Suppressor macrophage (primary cell): ENCODE data around the gene TCHH.
A peak's percentile ranks its signal among the peaks of the same experiment; 100 is the strongest.
"Not testable (repeated sequence)": the region's sequence is repeated elsewhere in the genome, so short reads cannot be mapped to it uniquely, and the experiment has no call there.

Experiments used
- DNase-seq, 4 experiments: peaks; one replicate each; pipeline ENCODE4 v3.0.0-alpha.2; 2020 to 2022

Gene TCHH

DNA sequence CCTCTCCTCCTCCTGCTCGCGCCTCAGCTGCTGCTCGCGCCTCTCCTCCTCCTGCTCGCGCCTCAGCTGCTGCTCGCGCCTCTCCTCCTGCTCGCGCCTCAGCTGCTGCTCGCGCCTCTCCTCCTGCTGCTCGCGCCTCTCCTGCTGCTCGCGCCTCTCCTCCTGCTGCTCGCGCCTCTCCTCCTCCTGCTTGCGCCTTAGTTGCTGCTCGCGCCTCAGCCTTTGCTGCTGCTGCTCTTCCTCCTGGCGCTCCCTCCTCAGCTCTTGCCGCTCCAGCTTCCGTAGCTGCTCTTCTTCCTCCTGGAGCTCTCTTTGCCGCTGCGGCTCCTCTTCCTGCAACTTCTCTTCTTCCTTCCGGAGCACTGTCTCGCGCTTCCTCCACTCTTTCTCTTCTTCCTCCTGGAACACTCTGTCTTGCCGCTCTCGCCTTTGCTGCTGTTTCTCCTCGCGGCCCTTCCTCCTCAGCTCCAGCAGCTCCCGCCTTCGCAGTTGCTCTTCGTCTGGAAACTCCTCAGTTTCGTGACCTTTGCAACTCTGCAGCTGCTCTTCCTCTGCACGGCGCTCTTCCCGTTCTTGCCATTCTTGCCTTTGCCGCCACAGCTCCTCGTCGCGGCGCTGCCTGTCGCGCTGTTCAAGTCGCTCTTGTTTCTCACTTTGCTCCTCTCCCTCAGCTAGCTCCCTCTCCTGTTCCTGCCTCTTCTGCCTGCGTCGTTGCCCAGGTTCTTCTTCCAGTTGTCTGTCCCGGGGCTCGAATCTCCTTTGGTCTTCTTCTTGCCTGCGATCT is 3.0 kb downstream of the TCHH start:
- peak; percentile 23 to 64 (median 54) for DNase-seq

DNA sequence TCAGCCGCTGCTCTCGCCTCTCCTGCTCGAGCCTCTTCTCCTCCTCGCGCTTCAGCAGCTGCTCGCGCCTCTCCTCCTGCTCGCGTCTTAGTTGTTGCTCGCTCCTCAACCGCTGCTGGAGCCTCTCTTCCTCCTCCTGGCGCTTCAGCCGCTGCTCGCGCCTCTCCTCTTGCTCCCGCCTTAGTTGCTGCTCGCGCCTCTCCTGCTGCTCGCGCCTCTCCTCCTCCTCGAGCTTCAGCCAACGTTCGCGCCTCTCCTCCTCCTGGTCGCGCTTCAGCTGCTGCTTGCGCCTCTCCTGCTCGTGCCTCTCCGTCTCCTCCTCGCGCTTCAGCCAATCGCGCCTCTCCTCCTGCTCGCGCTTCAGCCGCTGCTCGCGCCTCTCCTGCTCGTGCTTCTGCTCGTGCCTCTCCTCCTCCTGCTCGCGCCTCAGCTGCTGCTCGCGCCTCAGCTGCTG is 3.7 kb downstream of the TCHH start:
- peak in 1 of 4 experiments; percentile 34 for DNase-seq

DNA sequence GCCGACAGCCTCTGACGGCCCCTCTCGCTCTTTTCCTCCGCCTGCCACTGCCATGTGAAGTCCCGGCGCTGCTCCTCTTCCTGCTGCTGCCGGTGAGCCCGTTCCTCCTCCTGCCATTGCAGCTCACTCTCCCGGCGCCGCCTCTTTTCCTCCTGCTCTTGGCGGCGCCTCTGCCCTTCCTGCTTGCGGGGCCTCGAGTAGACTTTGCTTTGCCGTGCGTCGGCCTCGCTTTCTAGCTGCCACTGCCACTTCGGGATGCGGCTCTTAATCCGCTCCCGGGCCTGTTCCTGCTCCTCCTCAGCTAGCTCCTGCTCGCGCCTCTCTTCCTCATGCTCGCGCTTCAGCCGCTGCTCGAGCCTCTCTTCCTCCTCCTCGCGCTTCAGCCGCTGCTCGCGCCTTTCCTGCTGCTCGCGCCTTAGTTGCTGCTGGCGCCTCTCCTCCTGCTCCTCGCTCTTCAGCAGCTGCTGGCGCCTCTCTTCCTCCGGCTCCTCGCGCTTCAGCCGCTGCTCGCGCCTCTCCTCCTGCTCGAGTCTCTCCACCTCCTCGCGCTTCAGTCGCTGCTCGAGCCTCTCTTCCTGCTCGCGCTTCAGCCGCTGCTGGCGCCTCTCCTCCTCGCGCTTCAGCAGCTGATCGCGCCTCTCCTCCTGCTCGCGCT is 4.3 kb downstream of the TCHH start:
- DNase-seq, result peak; percentile 26 to 66 (median 52)

DNA sequence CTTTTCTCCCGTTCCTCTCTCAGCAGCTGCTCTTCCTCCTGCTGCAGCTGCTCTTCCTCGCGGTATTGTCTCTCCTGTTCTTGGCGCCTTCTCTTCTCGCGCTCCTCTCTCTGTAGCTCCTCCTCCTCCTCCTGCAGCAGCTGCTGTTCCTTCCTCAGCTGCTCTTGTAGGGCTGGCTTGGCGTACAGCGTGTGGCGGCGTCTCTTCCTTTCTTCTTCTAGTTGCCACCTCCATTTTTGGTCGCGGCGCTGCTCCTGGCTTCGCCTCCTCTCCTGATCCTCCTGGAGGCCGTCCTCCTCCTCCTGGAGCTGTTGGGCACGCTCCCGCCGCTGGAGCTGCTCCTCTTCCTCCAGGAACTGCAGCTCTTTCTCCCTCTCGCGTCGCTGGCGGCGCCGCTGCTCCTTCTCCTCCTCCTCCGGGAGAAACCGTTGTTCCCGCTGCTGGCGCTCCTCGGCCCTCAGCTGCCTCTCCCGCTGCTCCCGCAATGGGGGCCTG is 4.8 kb downstream of the TCHH start:
- DNase-seq, result peak; percentile 24 to 46 (median 35)

DNA sequence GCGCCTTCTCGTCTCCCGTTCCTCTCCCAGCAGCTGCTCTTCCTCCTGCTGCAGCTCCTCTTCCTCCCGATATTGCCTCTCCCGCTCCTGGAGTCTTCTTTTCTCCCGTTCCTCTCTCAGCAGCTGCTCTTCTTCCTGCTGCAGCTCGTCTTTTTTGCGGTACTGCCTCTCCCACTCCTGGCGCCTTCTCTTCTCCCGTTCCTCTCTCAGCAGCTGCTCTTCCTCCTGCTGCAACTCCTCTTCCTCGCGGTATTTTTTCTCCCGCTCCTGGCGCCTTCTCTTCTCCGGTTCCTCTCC is 5.3 kb downstream of the TCHH start:
- DNase-seq, result no peak

DNA sequence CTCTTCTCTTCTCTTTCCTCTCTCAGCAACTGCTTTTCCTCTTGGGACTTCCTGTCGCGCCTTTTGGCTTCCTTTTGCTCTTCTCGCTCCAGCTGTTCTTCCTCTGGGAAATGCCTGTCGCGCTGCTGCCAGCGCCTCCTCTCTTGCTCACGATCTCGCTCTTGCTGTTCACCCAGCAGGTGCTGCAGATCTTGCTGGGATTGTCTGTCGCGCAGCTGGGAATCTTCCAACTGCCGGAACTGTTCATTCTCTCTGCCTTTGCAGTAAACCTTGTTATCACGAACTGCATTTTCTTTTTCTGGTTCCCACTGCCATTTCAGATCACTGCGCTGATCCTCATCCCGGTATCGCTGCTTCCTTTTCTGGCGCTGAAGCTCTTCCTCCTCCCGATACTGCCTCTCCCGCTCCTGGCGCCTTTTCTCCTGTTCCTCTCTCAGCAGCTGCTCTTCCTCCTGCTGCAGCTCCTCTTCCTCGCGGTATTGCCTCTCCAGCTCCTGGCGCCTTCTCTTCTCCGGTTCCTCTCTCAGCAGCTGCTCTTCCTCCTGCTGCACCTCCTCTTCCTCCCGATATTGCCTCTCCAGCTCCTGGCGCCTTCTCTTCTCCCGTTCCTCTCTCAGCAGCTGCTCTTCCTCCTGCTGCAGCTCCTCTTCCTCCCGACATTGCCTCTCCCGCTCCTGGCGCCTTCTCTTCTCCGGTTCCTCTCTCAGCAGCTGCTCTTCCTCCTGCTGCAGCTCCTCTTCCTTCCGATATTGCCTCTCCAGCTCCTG is 5.8 kb downstream of the TCHH start:
- DNase-seq, result peak in 1 of 4 experiments; percentile 10

DNA sequence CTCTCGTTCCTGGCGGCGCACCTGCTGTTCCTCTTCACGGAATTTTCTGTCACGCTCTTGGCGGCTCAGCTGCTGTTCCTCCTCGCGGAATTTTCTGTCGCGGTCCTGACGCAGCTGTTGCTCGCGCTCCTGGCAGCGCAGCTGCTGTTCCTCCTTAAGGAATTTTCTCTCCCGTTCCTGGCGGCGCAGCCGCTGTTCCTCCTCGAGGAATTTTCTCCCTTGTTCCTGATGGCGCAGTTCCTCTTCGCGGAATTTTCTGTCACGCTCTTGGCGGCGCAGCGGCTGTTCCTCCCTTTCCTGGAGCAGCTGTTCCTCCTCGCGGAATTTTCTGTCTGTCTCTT is 6.4 kb downstream of the TCHH start:
- peak in 1 of 4 experiments; percentile 8 for DNase-seq

DNA sequence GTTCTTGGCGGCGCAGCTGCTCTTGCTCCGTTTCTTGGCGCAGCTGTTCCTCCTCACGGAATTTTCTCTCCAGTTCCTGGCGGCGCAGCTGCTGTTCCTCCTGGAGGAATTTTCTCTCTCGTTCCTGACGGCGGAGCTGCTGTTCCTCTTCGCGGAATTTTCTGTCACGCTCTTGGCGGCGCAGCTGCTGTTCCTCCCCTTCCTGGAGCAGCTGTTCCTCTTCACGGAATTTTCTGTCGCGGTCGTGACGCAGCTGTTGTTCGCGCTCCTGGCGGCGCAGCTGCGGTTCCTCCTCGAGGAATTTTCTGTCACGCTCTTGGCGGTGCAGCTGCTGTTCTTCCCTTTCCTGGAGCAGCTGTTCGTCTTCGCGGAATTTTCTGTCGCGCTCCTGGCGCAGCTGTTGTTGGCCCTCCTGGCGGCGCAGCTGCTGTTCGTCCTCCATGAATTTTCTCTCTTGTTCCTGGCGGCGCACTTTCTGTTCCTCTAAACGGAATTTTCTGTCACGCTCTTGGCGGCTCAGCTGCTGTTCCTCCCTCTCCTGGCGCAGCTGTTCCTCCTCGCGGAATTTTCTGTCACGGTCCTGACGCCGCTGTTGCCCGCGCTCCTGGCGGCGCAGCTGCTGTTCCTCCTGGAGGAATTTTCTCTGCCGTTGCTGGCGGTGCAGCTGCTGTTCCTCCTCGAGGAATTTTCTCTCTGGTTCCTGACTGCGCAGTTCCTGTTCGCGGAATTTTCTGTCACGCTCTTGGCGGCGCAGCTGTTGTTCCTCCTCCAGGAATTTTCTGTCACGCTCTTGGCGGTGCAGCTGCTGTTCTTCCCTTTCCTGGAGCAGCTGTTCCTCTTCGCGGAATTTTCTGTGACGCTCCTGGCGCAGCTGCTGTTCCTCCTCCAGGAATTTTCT is 7.0 kb downstream of the TCHH start:
- peak; percentile 66 to 74 (median 72) for DNase-seq

DNA sequence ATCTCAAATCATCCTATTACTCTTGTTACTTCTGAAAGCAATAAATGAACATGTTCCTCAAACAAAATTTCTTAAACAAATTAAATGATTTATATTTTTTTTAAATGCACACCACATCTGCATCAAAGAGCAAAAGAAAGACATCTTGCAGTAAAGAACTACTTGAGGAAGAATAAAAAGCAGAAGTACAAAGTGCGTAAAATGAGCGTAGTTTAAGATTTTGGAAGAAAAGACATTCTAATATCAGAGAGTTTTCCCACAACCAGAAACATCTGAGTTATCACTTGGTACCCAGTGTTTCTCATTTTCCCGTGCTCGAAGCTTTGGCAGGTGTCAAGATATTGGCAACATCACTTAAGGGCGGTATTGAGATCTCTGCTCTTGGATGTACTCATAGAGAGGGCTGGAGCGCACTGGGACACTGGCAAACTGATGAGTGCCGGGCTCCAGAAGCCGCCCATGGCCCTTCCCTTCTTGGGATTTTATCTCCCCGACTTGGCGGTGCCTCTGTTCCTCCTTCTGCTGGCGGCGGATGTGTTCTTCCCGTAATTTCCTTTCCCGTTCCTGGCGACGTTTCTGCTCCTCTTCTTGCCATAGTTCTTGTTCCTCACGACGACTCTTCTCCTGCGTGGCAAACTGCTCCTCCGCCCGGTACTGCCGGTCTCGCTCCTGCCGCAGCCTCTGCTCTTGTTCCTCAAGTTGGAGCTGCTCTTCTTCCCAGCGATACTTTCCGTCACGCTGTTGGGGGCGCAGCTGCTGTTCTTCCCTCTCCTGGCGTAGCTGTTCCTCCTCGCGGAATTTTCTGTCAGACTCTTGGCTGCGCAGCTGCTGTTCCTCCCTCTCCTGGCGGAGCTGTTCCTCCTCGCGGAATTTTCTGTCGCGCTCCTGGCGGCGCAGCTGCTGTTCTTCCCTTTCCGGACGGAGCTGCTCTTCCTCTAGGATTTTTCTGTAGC is 7.9 kb downstream of the TCHH start:
- peak; percentile 23 to 50 (median 44) for DNase-seq

DNA sequence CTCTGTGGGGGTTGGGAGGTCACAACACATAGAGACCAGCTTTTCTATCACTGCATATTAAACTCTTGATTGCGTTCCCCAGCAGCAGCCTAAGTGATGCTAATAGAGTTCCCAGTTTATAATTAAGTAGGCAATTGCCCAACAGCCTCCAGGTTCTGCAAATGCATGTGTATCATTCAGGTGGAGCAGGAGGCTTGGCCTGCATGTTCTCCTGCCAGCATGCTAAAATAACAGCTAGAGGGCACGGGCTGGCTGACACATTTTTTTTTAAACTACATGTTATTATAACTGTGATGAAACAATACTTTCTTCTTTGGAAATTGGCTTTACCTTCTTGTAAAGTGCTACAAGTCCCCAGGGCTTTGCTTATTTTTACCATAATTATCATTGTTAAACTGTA is 10.4 kb downstream of the TCHH start:
- no peak for DNase-seq

DNA sequence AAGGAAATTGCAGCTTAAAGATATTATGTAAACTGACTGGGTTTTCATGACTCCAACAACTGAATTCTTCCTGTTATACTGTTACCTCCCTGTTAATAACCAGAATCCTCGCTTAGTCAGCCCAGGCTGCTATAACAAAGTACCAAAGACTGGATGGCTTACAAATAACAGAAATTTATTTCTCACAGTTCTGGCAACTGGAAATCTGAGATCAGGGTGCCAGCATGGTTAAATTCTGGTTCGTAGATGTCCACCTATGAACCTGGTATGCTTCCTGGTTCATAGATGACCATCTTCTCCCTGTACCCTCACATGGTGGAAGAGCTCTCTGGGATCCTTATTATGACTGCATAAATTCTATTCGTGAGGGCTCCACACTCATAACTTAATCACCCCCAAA is 18.3 kb downstream of the TCHH start:
- DNase-seq, result no peak

DNA sequence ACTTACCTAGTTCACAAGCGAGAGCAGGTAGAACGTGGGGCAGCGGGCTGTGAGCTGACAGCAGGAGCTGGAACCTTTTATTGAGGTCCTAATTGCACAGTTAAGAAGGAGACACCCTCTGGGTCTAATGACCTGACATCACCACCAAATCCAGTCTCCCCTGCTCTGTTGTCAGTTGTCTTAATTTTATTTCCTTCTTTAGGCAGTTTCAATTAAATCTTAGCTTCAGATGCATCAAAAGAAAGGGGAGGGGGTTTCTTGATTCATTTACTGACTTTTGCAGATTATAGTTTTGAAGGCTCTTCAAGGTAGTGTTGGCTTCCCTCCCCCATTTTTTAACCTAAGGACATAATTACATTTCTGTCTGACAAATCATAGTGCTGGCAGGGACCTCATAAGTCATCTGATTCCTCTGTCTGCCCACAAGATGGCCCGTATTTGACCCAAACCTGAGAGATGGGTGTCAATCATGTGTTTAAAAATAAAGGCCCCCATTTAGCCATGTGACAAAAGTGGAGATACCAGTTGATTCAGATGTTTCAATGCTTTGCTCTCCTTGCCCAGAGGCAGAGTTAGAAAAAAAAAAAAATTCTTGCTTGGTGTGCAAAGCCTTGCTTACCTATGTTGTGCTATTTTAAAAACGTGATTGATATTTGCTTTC is 26.1 kb downstream of the TCHH start, which contains the start of gene TCHHL1:
Gene TCHHL1 (minus strand): TSS at position 51 of the 661 bp plus-strand sequence. CDS start 921 bp downstream, outside the sequence.
- DNase-seq, result no peak

DNA sequence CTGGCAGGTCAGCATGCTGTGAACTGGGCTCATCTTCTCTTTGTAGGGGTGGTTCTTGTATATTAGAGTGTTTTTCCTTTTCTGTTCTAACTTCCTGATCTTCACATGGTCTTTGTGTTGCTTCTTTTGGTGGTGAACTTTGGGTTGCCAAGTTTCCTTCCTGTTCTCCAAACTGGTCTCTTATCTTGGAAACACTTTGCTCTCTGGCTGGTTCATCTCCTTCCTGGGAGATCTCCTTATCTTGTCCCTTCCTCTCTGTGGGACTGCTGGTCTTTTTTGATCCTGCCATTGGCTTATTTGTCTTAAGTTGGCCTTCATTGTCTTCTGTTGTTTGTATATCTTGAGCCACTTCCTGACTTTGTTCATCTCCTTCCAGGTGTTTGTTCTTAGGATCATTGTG is 28.5 kb downstream of the TCHH start:
- no peak for DNase-seq

DNA sequence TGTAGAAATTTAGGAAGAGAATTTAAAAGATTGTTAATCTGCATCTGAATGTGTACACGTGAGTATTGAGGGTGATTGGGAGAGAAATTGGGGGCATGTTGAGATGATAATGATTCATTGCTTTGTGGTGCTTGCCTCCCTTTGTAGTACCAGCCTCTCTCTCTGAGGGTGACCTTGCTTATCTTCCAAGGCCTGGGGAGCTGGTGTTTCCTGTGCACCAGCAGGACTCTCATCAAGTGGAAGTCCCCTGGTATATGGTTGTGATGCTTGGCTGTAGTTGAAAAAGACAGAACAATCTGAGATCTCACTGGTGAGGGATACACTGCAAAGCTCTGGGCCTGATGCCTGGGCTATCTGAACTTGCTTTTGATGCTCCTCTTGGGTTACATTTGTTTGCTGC is 30.4 kb downstream of the TCHH start:
- no peak for DNase-seq

DNA sequence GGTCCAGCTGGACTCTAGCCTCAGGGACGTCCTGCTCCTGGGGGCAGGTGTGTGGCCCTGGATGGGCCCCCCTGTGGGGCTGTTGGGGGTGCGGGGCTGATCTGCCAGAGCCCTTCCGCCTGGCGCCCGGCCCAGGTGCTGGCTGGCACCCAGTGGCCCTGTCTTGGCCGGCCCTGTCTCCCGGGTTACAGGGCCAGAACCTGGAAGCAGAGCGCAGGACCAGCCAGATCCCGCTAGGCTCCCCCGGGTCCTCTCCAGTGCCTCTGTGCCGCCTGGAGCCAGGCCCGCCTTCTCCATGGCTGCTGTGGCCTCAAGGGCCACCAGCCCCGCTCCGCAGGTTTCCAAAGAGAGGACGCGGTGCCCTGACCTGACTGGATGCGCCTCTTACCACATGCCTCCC is 34.2 kb downstream of the TCHH start:
- not testable (repeated sequence) for DNase-seq

DNA sequence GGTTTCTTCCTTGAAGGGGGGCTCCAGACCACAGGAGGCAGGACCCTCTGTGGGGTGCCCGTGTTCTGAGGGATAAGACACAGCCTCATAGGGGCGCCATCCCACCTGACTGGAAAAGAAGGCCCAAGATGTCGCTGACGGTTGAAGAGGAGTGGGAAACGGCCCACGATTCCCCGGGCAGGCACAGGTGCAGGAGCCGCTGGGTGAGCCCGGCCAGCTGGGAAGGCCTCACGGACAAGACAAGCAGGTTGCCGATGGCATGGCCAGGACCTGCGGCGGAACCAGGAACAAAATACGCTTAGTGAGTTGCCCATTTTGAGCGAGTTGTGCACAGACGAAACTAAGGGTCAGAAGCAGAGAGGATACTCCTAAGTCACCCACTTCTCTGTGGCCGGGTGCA is 34.8 kb downstream of the TCHH start:
- DNase-seq, result not testable (repeated sequence)

DNA sequence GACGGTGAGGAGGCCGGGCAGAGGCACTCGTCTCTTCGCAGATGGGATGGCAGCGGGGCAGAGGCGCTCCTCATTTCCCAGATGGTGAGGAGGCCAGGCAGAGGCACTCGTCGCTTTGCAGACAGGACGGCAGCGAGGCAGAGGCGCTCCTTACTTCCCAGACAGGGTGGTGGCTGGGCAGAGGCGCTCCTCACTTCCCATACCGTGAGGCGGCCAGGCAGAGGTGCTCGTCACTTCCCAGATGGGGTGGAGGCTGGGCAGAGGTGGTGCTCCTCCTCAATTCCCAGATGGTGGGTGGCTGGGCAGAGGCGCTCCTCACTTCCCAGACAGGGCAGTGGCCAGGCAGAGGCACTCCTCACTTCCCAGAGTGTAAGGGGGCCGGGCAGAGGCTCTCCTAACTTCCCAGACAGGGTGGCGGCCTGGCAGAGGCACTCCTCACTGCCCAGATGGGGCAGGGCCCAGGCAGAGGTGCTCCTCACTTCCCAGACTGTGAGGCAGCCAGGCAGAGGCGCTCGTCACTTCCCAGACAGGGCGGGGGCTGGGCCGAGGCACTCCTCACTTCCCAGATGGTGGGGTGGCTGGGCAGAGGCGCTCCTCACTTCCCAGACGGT is 36.3 kb downstream of the TCHH start:
- no peak for DNase-seq

DNA sequence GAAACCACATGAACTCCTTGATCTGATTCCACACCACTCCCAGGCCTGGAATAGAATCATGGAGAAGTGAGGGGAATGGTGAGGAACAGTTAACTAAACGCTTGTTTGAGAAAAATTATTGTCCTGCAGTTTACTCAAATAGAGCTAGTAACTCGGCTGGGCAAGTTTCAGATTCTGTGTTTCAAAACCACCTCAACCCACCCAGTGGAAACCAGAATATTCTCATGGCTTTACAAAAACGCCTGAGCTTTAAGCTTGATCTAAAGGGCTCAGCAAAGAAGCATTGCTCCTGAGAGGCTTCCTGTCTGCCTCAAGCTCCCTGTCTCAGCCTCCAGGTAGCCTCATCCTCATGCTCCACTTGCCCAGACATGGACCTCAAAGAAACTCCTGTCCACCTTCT is 42.9 kb downstream of the TCHH start:
- no peak for DNase-seq

DNA sequence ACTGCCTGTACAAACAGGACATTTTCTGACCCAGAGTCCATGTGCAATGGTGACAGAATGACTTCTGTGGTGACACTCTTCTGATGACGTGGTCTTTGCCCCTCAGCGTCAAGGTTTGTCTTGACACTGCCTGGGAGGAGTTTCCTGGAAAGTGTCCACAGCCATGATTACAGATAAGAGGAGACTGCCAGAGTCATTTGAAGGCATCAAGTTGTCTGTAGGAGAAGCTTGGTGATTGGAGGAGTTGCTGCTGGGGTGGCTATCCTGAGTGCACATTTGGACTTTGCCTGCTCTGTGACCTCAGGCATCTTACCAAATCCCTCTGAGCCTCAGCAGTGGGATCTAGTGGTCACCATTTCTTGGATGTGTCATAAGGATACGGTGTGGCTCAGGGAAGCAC is 44.1 kb downstream of the TCHH start:
- no peak for DNase-seq

DNA sequence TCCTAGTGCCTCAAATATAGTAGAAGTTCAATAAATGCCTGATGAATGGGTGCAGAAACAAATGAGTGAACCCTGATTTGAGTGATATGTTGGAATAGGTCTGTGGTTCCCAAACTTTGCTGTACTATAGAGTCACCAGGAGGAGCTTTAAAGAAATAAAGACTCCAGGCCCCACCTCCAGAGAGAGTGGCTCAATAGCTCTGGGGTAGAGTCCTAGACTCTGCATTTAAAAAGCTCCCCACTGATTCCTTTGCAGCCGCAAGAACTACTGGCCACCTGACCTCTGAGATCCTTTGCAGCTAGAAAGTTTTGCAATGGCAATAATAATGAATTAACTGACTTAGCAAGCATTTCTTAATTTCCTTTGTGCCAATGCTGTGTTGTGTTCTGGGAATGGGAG is 47.3 kb downstream of the TCHH start:
- DNase-seq, result no peak
